ENCODE results near the gene CNTNAP2.

DNA sequence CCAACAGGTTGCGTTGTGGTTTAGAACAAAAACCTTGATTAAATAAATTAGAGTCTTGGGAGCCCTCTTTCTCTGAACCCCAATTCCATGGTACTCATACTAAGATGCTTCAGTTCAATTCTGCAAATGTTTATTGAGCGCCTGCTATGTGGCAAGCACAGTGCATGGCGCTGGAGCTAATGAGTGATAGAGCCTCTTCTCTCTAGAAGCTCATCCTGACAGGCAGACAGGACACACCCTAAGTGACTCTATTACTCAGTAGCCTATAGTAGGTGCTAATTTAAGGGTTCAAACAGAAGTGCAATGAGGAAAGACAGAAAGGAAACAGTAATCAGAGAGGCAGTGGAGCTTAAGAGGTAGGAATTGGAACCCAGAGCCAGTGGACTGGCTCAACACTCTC lies 2349.5 kb downstream of the CNTNAP2 start:
- TF ChIP-seq, protein P1, sequence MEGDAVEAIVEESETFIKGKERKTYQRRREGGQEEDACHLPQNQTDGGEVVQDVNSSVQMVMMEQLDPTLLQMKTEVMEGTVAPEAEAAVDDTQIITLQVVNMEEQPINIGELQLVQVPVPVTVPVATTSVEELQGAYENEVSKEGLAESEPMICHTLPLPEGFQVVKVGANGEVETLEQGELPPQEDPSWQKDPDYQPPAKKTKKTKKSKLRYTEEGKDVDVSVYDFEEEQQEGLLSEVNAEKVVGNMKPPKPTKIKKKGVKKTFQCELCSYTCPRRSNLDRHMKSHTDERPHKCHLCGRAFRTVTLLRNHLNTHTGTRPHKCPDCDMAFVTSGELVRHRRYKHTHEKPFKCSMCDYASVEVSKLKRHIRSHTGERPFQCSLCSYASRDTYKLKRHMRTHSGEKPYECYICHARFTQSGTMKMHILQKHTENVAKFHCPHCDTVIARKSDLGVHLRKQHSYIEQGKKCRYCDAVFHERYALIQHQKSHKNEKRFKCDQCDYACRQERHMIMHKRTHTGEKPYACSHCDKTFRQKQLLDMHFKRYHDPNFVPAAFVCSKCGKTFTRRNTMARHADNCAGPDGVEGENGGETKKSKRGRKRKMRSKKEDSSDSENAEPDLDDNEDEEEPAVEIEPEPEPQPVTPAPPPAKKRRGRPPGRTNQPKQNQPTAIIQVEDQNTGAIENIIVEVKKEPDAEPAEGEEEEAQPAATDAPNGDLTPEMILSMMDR (conservative IDR thresholded peaks at IDR 0.05 in 1 of 2, IDR thresholded peaks at IDR 0.05 in 1 of 2; ENCODE audit: low read depth in 1 of 2, low read length in 2 of 2): no peak
- TF ChIP-seq EZH2 (IDR thresholded peaks at IDR 0.05; ENCODE audit: low read length, missing control alignments): no peak

Data from fibroblast of lung (primary cell).